Measurements from ENCODE around the gene REPS2.
A peak's percentile ranks its signal among the peaks of the same experiment; 100 is the strongest.

Gene REPS2

GRCh38 chrX:17007134-17007768, 60.8 kb downstream of the REPS2 start:
- peak; percentile 21 for DNase-seq

GRCh38 chrX:17009856-17010625, 63.6 kb downstream of the REPS2 start:
- DNase-seq = no peak

- no peak for DNase-seq
Measured at GRCh38 chrX:17012465-17012864, 66.0 kb downstream of the REPS2 start.

- no peak for DNase-seq
Measured at GRCh38 chrX:17014216-17014615, 67.8 kb downstream of the REPS2 start.

- no peak for DNase-seq
Measured at GRCh38 chrX:17017134-17017533, 70.7 kb downstream of the REPS2 start.

- DNase-seq = no peak
Measured at GRCh38 chrX:17020356-17020755, 73.9 kb downstream of the REPS2 start.

GRCh38 chrX:17020851-17021821, 74.7 kb downstream of the REPS2 start:
- DNase-seq = peak; percentile 25

GRCh38 chrX:17021851-17022604, 75.6 kb downstream of the REPS2 start:
- no peak for DNase-seq

- no peak for DNase-seq
Measured at GRCh38 chrX:17023661-17024060, 77.2 kb downstream of the REPS2 start.

GRCh38 chrX:17024886-17025285, 78.4 kb downstream of the REPS2 start:
- no peak for DNase-seq

- DNase-seq = no peak
Measured at GRCh38 chrX:17025621-17026302, 79.3 kb downstream of the REPS2 start.

- DNase-seq = no peak
Measured at GRCh38 chrX:17027931-17028330, 81.5 kb downstream of the REPS2 start.

GRCh38 chrX:17028356-17028755, 81.9 kb downstream of the REPS2 start:
- DNase-seq = no peak

- peak; percentile 48 for DNase-seq
Measured at GRCh38 chrX:17030092-17030491, 83.6 kb downstream of the REPS2 start.

GRCh38 chrX:17030580-17031270, 84.3 kb downstream of the REPS2 start:
- DNase-seq = no peak

- no peak for DNase-seq
Measured at GRCh38 chrX:17031827-17032226, 85.4 kb downstream of the REPS2 start.

- no peak for DNase-seq
Measured at GRCh38 chrX:17032351-17032750, 85.9 kb downstream of the REPS2 start.

- no peak for DNase-seq
Measured at GRCh38 chrX:17033225-17033624, 86.8 kb downstream of the REPS2 start.

- DNase-seq = no peak
Measured at GRCh38 chrX:17035111-17035510, 88.7 kb downstream of the REPS2 start.

- DNase-seq = no peak
Measured at GRCh38 chrX:17036171-17036961, 89.9 kb downstream of the REPS2 start.

- DNase-seq = no peak
Measured at GRCh38 chrX:17038277-17038676, 91.8 kb downstream of the REPS2 start.
